Keratinocyte (primary cell): ENCODE results near the gene YIPF1. TPM values are rescaled to one million over a fixed set of nuclear protein-coding genes. Genes with fewer than 3 reads are reported as not detected.
A peak's percentile ranks its signal among the peaks of the same experiment; 100 is the strongest.
"Not testable (repeated sequence)": the region's sequence is repeated elsewhere in the genome, so short reads cannot be mapped to it uniquely, and the experiment has no call there.

Experiments used
- DNase-seq: peaks from one replicate; pipeline ENCODE4 v3.0.0-alpha.2; 2011; ENCODE audit warnings: low read depth, missing footprints, low spot score
- FAIRE-seq: peaks from 2 replicates; lab custom pipeline; 2011; peaks lifted over from hg19 to GRCh38; lab: Jason Lieb, UNC
- H2AFZ ChIP-seq: 2 replicates; pipeline ENCODE4 v1.6.0; 2012; ENCODE audit warnings: low read length, control low read depth, inconsistent platforms; ENCODE audit not compliant: control insufficient read depth
- H3K27ac ChIP-seq: 2 replicates; pipeline ENCODE4 v1.5.1; 2011; ENCODE audit warnings: low read length; ENCODE audit not compliant: control insufficient read depth, insufficient read depth
- H3K27me3 ChIP-seq: 3 replicates; pipeline ENCODE4 v1.6.0; 2011; ENCODE audit warnings: low read length; ENCODE audit not compliant: control insufficient read depth, insufficient read depth; ENCODE audit errors: extremely low read depth
- H3K36me3 ChIP-seq, 2 experiments: 2 replicates in 1 of 2; 3 replicates in 1 of 2; pipeline ENCODE4 v1.5.1; 2011; ENCODE audit warnings: low read length in 2 of 2, mild to moderate bottlenecking in 1 of 2; ENCODE audit not compliant: control insufficient read depth in 2 of 2, insufficient read depth in 2 of 2; ENCODE audit errors: extremely low read depth in 1 of 2
- H3K4me1 ChIP-seq: 3 replicates; pipeline ENCODE4 v1.5.1; 2011; ENCODE audit warnings: low read length; ENCODE audit not compliant: control insufficient read depth, insufficient read depth; ENCODE audit errors: extremely low read depth
- H3K4me2 ChIP-seq: 3 replicates; pipeline ENCODE4 v1.6.0; 2011; ENCODE audit warnings: low read depth, low read length; ENCODE audit not compliant: control insufficient read depth, insufficient read depth; ENCODE audit errors: extremely low read depth
- H3K4me3 ChIP-seq, 3 experiments: fragments of 200-600 bp in 1 of 3; sonication (generic) in 1 of 3; 2 replicates in 2 of 3; 3 replicates in 1 of 3; pipeline ENCODE4 v1.5.1; 2011 to 2016; ENCODE audit warnings: low read length in 3 of 3, mild to moderate bottlenecking in 3 of 3, control low read depth in 2 of 3, inconsistent platforms in 1 of 3, low read depth in 1 of 3, mixed read lengths in 1 of 3, mixed run types in 1 of 3, moderate library complexity in 1 of 3; ENCODE audit not compliant: control insufficient read depth in 2 of 3, insufficient read depth in 2 of 3; ENCODE audit errors: extremely low read depth in 1 of 3
- H3K79me2 ChIP-seq: 2 replicates; pipeline ENCODE4 v1.6.0; 2012; ENCODE audit warnings: low read length; ENCODE audit not compliant: control insufficient read depth, insufficient read depth
- H3K9ac ChIP-seq: 3 replicates; pipeline ENCODE4 v1.6.0; 2011; ENCODE audit warnings: low read length; ENCODE audit not compliant: control insufficient read depth, insufficient read depth; ENCODE audit errors: extremely low read depth
- H3K9me1 ChIP-seq: 3 replicates; pipeline ENCODE4 v1.6.0; 2011; ENCODE audit warnings: low read length; ENCODE audit not compliant: control insufficient read depth, insufficient read depth; ENCODE audit errors: extremely low read depth
- H3K9me3 ChIP-seq: 2 replicates; pipeline ENCODE4 v1.5.1; 2012; ENCODE audit warnings: low read depth, low read length; ENCODE audit not compliant: control insufficient read depth
- H4K20me1 ChIP-seq: 3 replicates; pipeline ENCODE4 v1.6.0; 2011; ENCODE audit warnings: low read length; ENCODE audit not compliant: control insufficient read depth, insufficient read depth; ENCODE audit errors: extremely low read depth
- CTCF ChIP-seq, 3 experiments: IDR thresholded peaks in 1 of 3; conservative IDR thresholded peaks in 1 of 3; optimal IDR thresholded peaks in 1 of 3; 2 replicates in 2 of 3; 3 replicates in 1 of 3; pipeline versions ENCODE3 to v1.5.1; 2011; ENCODE audit warnings: low read length in 3 of 3, mild to moderate bottlenecking in 3 of 3, moderate library complexity in 2 of 3, control low read depth in 1 of 3, inconsistent platforms in 1 of 3; ENCODE audit not compliant: insufficient read depth in 2 of 3; ENCODE audit errors: extremely low read depth in 1 of 3
- EZH2 ChIP-seq: IDR thresholded peaks from one replicate; pipeline ENCODE4 v1.6.1; 2012; ENCODE audit warnings: inconsistent platforms, mild to moderate bottlenecking, low read length, moderate library complexity
- dilution Hi-C: fragments of 300-500 bp; cut with MboI; formaldehyde crosslinking; loops from one replicate; pipeline ENCODE4 v1.7.0; 2020; ENCODE audit warnings: low sequenced_read_pairs; ENCODE audit not compliant: extremely low pct_ligation_motif_present
- polyA plus RNA-seq, 5 experiments: library from polyadenylated mRNA; depleted of rRNA in 3 of 5; stranded (reverse) in 3 of 5; stranded (forward) in 1 of 5; unstranded in 1 of 5; fragments of >200 nt; gene quantifications; 1 replicate in 1 of 5; 2 replicates in 3 of 5; 3 replicates in 1 of 5; pipeline versions ENCODE4 v1.2.1 to v1.2.3, GENCODE V29; 2011 to 2012; ENCODE audit warnings: missing spikeins in 2 of 5, low read depth in 1 of 5, low replicate concordance in 1 of 5

YIPF1 gene
- polyA plus RNA-seq, 1 donor (not counting 4 experiments of a cell fraction or from before 2014, with no cell fraction given), result 43.3 TPM

- Histone ChIP-seq H3K9ac (no peak overlapping the region), H3K79me2 (no peaks in the 10 kb centered on the region), H4K20me1 (no peaks in the 10 kb centered on the region), H3K9me1 (no peaks in the 10 kb centered on the region), H3K36me3 (peaks cover 0 to 14% of the 10 kb centered on the region in 2 experiments), H3K27me3 (no peaks in the 10 kb centered on the region), H2AFZ (no peak overlapping the region), H3K4me1 (no peaks in the 10 kb centered on the region), H3K27ac (no peak overlapping the region), H3K4me3 (no peak overlapping the region), H3K4me2 (no peak overlapping the region), H3K9me3 (no peaks in the 10 kb centered on the region)
- FAIRE-seq (no peak), DNase-seq (peak; percentile 17)
- dilution Hi-C loops, result no loop called here
- TF ChIP-seq CTCF (optimal IDR thresholded peaks at IDR 0.05 in 1 of 3, IDR thresholded peaks at IDR 0.05 in 1 of 3, conservative IDR thresholded peaks at IDR 0.05 in 1 of 3; ENCODE audit: extremely low read depth in 1 of 3, insufficient read depth in 2 of 3, low read length in 3 of 3) (peak in 2 of 3 experiments; percentile 53 to 55), EZH2 (no peak)
Observed at GRCh38 chr1:53878492-53879105, 11.0 kb downstream of the YIPF1 start.

GRCh38 chr1:53875150-53875549, 14.4 kb downstream of the YIPF1 start:
- FAIRE-seq, H3K4me1 ChIP-seq, DNase-seq, H4K20me1 ChIP-seq, H2AFZ ChIP-seq, H3K36me3 ChIP-seq, H3K79me2 ChIP-seq, H3K27me3 ChIP-seq, H3K9me3 ChIP-seq, H3K9me1 ChIP-seq, H3K4me2 ChIP-seq, H3K9ac ChIP-seq, H3K4me3 ChIP-seq, dilution Hi-C loops, H3K27ac ChIP-seq: not testable (repeated sequence)
